Stimulated activated CD4-positive, alpha-beta T cell treated with anti-CD3 and anti-CD28 coated beads, Interleukin-4, amount 100 ng/mL, for 1 hour (primary cell): ENCODE data around the gene OLFM2.

Experiments used
- DNase-seq: peaks from one replicate; pipeline ENCODE4 v3.0.0-alpha.2; 2020

Gene OLFM2

DNA sequence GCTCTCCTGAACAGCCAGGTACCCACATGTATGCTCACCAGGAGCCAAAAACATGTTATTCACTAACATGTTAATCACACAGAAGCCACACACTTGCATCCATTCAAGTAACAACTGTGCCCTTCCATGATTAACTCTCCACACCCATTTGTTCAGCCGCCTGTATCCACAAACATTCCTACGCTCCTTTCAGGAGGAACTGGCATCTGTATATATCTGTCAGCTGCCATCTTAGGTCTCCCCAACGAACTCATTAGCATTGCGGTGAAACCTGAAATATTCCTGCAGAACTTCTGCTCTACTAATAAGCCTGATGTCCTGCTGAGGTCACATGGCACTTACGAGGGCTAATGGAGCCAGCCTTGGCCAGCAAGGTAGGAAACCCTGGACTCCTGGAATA, 33.0 kb downstream of the OLFM2 start:
- DNase-seq, result no peak

DNA sequence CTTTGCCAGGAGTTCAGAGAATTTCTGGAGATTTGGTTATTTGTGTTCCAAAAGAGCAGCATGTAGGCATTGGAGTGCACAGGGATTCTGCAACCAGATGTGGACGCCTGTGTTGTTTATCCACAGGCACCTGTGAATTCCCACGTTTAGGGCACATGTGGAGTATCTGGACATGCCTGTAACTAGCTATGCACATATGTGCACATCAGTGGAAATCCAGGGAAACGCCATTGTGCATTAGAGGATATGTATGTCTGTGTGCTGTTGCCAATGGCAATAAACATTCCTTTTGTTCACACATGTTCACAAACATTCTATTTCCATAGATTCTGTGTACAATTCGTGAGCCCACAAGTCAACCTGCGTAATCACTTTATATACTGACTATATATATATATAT, 34.7 kb downstream of the OLFM2 start:
- DNase-seq, result no peak

DNA sequence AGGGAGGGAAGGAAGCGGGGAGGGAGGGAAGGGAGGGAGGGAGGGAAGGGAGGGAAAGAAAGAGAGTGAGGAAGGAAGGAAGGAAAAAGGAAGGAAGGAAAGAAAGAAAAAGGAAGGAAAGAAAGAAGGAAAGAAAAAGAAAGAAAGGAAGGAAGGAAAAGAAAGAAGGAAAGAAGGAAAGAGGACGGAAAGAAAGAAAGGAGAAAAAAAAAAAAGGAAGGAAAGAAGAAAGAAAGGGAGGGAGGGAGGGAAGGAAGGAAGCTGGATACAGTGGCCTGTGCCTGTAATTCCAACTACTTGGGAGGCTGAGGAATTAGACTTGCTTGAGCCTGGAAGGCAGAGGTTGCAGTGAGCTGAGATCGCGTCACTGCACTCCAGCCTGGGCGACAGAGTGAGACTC, 35.3 kb downstream of the OLFM2 start:
- DNase-seq, result no peak

DNA sequence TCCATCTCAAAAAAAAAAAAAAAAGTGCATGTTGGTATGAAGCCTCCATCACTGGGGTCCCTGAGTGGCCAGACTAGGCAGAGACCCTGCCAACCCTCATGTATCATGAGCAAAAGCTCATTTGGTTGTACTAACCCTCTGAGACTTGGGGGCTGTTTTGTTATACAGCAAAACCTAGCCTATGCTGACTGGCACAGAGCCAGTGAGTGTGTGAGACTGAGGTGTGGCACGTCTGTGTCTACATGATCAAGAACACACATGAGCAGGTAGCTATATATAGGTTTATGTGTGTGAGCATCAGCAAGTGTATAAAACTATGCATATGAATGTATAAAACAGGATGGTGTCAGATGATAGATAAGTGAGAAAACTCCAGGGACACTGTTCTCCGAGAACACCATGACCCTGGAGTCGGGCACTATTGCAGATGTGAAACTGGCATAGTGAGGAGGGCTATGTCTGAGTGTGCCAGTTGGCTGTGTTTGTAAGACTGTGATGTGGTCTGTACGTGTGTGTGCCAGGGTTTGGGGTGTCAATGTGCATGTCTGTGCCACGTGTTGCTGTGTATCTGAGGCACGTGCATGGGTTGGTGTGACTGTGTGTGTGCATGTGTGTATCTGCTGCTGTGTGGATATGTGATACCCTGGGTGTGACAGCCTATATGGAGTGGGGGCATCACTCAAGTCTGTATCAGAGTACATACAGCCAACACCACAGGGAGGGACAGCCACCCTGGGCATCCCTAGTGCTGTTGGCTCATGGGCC, 44.5 kb downstream of the OLFM2 start:
- no peak for DNase-seq

DNA sequence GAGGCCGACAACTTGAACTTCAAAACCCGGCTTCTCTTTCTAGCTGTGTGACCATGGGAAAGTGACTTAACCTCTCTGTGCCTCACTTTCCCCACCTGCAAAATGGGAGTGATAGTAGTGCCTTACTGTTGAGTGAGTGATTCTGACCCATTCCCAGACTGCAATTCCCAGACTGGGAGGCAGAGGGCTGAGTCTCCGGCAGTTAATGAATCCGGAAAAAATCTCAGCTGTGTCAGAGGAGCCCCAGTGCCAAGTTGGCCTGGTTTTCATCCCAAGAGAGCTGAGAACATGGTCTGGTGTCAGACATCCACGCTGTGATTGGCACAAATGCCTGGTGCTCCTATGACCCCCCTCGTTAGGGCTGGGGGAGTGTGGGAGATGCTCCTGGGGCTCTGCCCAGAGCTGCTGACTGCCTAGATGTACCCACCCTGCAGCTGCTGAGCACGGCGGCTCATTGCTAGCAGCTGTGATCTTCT, 51.2 kb downstream of the OLFM2 start:
- no peak for DNase-seq

- no peak for DNase-seq
Measured at GRCh38 chr19:9883764-9884163, 52.6 kb downstream of the OLFM2 start.

- no peak for DNase-seq
Measured at GRCh38 chr19:9883231-9883758, 53.0 kb downstream of the OLFM2 start.

- DNase-seq, result no peak
Measured at GRCh38 chr19:9881720-9882119, 54.6 kb downstream of the OLFM2 start.

DNA sequence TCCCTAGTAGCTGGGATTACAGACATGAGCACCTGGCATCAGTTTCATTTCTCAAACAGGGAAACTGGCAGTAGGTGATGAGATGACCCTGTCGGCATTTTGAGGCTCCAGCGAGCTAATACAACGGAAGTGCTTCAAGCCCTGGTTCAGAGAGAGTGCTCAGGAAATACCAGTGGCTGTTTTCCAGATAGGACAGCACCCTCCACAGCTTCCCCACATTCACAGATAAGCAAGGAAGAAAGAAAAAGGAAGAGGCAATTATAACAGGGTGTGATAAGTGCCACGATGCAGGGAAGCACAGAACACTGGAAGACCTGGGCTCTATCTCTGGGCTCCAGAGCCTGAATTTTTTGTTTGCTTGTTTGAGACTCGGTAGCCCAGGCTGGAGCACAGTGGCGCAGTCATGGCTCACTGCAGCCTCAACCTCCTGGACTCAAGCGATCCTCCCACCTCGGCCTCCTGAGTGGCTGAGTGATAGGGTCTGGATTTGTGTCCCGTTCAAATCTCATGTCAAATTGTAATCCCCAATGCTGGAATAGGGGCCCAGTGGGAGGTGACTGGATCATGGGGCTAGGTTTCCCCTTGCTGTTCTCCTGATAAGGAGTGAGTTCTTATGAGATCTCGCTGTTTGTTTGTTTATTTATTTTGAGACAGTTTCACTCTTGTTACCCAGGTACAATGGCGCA, 57.7 kb downstream of the OLFM2 start:
- DNase-seq, result no peak

- DNase-seq, result no peak
Measured at GRCh38 chr19:9877780-9878510, 58.4 kb downstream of the OLFM2 start.

GRCh38 chr19:9875796-9876195, 60.5 kb downstream of the OLFM2 start:
- DNase-seq, result no peak

GRCh38 chr19:9875031-9875627, 61.2 kb downstream of the OLFM2 start:
- no peak for DNase-seq

- no peak for DNase-seq
Measured at GRCh38 chr19:9872618-9873242, 63.6 kb downstream of the OLFM2 start.

- DNase-seq, result no peak
Measured at GRCh38 chr19:9871626-9872338, 64.5 kb downstream of the OLFM2 start.

- no peak for DNase-seq
Measured at GRCh38 chr19:9868983-9869617, 67.2 kb downstream of the OLFM2 start.

- no peak for DNase-seq
Measured at GRCh38 chr19:9865732-9866501, 70.4 kb downstream of the OLFM2 start.

DNA sequence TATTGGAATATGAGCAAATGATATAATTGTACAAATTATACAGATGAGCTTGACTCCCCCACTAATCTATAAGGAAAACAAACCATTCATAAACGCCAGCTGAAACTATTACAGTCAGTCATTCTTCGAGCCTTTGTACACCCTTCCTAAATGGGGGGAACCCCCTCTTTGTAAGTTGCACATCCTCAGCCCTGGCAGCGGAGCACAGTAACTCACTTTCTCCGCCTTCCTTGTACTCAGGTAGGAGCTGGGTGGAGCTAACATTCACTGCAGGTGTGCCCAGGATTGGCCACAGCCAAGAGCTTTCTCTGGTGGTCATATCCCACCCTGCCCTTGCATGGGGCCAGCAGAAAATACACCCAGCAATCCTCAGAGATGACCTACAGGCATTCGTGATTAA, 72.6 kb downstream of the OLFM2 start:
- no peak for DNase-seq

GRCh38 chr19:9862938-9863337, 73.4 kb downstream of the OLFM2 start:
- DNase-seq, result no peak

DNA sequence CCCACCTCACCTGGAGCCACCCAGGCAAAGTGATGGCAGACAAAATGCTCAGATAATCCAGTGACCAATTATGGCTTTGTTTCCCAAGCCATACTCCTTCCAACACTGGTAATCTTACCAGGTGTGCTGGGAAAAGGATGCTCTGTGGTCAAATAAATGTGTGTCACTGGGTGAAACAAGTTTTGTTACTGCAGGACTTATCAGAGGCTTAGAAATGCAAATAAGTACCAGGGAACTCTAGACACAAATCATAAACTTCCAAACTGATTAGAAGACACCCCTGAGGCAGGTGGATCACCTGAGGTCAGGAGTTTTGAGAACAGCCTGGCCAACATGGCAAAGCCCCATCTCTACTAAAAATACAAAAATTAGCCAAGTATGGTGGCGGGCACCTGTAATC, 74.8 kb downstream of the OLFM2 start:
- DNase-seq, result no peak

DNA sequence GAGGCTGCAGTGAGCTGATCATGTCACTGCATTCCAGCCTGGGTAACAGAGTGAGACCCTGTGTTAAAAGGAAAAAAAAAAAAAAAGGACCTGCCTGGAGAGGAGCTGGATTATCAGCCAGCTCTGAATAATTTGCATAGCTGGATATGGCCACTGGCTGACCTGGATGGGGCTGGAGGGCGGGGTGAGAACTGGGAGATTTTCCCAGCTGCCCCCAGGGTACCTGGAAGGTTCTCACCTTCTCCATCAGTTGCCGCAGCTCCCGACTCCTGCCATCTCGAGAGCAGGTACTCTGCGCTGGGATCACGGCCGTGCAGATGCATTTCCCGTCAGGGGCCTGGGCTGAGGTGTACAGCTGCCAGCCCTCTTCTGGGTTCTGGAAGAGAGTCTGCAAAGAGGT, 75.9 kb downstream of the OLFM2 start:
- DNase-seq, result no peak

DNA sequence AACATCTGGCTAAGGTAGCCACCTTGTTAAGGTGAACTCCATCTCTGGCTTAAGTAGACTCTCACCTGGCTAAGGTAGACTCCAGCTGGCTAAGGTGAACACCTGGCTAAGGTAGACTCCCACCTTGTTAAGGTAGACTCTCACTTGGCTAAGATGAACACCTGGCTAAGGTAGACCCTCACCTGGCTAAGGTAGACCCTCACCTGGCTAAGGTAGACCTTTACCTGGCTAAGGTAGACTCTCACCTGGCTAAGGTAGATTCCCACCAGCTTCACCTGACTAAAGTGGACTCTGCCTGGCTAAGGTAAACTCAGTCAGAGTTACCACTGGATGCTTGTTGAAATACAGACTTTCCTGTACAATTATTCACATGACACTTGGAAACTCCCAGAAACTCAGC, 77.5 kb downstream of the OLFM2 start:
- no peak for DNase-seq
